GM18861 (cell line): Measurements from ENCODE around the gene GPR107.

Source experiments
- ATAC-seq: cut with Tn5 transposase; IDR thresholded peaks from one replicate; pipeline ENCODE4 v1.9.1; 2021; ENCODE audit not compliant: unreplicated experiment

The GPR107 gene

GRCh38 chr9:130179331-130179907 is 125.7 kb downstream of the GPR107 start:
- no peak for ATAC-seq

- no peak for ATAC-seq
Observed at GRCh38 chr9:130180516-130180915, 126.8 kb downstream of the GPR107 start.

GRCh38 chr9:130181678-130182380 is 128.1 kb downstream of the GPR107 start:
- no peak for ATAC-seq

GRCh38 chr9:130182381-130182909 is 128.7 kb downstream of the GPR107 start:
- no peak for ATAC-seq

GRCh38 chr9:130183133-130183762 is 129.5 kb downstream of the GPR107 start:
- ATAC-seq: no peak

GRCh38 chr9:130185017-130185416 is 131.3 kb downstream of the GPR107 start:
- no peak for ATAC-seq

GRCh38 chr9:130185490-130186031 is 131.9 kb downstream of the GPR107 start:
- no peak for ATAC-seq

GRCh38 chr9:130186051-130186450 is 132.3 kb downstream of the GPR107 start:
- ATAC-seq: no peak

GRCh38 chr9:130186839-130187522 is 133.3 kb downstream of the GPR107 start:
- ATAC-seq: no peak

GRCh38 chr9:130187523-130187846 is 133.8 kb downstream of the GPR107 start:
- no peak for ATAC-seq

GRCh38 chr9:130188860-130189481 is 135.3 kb downstream of the GPR107 start:
- ATAC-seq: no peak
